HG03565 (cell line): ENCODE results near the gene IL32.

Experiments
- ATAC-seq: cut with Tn5 transposase; IDR thresholded peaks from one replicate; pipeline ENCODE4 v1.9.1; 2021; ENCODE audit warnings: mild to moderate bottlenecking, moderate library complexity; ENCODE audit not compliant: unreplicated experiment

IL32 gene

DNA sequence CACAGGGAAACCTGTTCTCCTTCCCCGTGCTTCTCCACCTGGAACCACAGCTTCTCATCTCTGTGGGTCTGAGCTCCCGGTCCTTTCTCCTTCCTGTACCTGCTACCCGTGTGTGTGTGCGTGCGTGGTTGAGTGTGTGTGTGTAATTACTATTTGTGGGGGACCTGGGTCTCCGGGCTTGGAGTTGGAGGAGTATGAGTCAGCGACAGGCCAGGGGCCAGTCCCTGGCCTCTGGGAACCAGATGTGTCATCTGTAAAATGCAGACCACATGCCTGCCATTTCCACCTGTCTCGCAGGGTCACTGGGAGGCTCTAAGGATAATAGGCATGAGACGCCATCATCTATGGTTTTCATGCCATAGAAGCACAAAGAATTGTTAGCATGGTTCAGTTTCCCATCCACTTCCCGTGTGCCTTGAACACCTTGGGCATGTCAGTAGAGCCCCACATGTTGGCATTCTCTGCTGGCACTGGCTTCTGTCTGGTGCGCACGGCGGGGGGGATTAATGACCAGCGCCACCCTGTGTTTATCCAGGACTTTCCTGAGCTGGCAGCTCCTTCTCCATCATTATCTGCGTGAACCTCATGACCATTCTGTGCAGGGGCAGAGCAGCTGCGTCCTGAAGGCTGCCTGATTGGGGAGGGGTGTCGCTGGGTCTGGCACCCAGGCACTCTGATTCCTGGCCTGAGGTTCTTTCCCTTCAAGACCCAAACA, 48.5 kb downstream of the IL32 start:
- ATAC-seq: no peak

DNA sequence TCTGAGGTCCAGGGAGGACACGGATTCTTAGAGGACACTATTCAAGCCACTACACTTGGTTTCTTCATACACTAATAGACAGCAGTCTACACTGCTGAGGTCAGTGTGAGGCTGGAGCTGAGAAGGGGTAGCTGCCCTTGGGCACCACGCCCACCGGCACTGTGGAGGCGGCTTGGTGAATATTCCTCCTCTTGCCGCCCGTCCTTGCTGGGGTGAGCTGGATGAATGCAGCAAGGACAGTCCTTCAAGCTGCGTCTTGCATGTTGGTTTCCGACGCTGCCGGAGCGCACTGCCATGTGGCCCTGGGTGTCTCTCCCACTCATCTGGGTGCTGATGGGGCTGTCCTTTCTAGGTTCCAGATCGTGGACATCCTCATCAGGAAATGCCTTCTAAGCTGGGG, 49.6 kb downstream of the IL32 start:
- ATAC-seq: no peak

DNA sequence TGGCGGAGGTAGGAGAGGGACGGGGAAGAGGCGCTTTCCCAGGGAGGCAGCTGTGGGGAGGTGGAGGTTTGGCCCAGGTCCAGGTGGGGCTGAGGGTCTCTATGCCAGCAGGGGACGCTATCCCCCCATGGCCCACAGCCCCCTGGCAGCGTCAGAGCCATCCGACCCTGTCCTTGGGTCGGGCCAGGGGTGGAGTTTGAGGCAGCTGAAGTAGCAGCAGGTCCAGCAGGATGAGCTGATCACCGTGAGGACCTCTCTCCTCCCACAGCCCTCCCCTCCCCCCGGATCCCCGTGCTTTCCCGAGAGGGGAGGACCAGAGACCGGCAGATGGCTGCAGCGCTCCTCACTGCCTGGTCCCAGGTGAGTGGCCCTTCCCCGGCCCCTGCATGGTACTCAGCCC, 50.1 kb downstream of the IL32 start:
- ATAC-seq: no peak

DNA sequence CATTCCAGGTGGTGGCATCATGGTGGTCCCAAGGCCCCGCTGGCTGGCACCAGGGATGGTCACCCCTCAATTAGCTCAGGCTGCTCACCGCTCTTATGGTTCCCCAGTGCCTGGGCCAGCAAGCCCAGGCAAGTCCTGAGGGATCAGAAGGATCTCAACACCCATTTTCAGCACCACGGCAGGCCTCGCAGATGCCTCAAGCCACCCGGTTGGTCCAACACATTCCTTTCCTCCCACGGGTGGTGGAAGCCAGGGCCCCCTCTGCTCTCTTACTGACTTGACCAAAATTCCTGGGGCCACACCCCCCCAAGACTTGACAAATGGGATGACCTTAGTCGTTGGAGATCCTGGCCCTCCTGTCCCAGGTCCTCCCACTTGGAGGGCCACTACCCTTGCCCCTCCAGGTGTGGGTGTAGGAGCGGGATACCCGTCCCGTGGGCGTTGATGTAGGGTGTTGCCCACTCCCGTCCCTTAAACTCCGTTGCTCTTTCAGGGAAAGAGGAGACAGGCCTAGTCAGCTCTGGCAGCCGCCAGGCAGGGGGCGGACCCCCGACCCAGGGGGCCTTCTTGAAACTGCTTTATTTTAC, 52.9 kb downstream of the IL32 start:
- ATAC-seq: no peak

DNA sequence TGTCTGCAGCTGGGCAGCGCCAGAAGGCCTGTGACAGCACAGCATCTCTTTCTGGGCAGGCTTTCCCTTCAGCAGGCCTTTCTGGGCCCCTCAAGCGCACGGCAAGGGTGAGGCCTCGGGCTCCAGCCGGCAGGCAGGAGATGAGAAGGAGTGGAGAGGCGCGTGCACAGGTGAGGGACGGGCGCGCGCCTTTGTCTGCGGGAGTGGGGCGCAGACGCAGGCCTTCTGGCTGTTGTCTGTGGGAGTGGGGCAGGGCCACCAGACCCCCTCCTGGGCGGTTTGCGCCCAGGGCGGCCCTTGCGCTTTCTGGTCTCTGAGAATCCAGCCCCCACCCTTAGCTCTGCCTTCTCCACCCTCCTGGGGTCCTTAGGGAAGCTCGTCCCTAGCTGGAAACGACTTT, 53.4 kb downstream of the IL32 start:
- no peak for ATAC-seq
